Keratinocyte (primary cell): ENCODE measurements around the gene PRKN. TPM values are rescaled to one million over a fixed set of nuclear protein-coding genes. Genes with fewer than 3 reads are reported as not detected.

Experiments used
- DNase-seq: peaks from one replicate; pipeline ENCODE4 v3.0.0-alpha.2; 2011; ENCODE audit warnings: low read depth, missing footprints, low spot score
- FAIRE-seq: peaks from 2 replicates; lab custom pipeline; 2011; peaks lifted over from hg19 to GRCh38; lab: Jason Lieb, UNC
- H2AFZ ChIP-seq: 2 replicates; pipeline ENCODE4 v1.6.0; 2012; ENCODE audit warnings: low read length, control low read depth, inconsistent platforms; ENCODE audit not compliant: control insufficient read depth
- H3K27ac ChIP-seq: 2 replicates; pipeline ENCODE4 v1.5.1; 2011; ENCODE audit warnings: low read length; ENCODE audit not compliant: control insufficient read depth, insufficient read depth
- H3K27me3 ChIP-seq: 3 replicates; pipeline ENCODE4 v1.6.0; 2011; ENCODE audit warnings: low read length; ENCODE audit not compliant: control insufficient read depth, insufficient read depth; ENCODE audit errors: extremely low read depth
- H3K36me3 ChIP-seq, 2 experiments: 2 replicates in 1 of 2; 3 replicates in 1 of 2; pipeline ENCODE4 v1.5.1; 2011; ENCODE audit warnings: low read length in 2 of 2, mild to moderate bottlenecking in 1 of 2; ENCODE audit not compliant: control insufficient read depth in 2 of 2, insufficient read depth in 2 of 2; ENCODE audit errors: extremely low read depth in 1 of 2
- H3K4me1 ChIP-seq: 3 replicates; pipeline ENCODE4 v1.5.1; 2011; ENCODE audit warnings: low read length; ENCODE audit not compliant: control insufficient read depth, insufficient read depth; ENCODE audit errors: extremely low read depth
- H3K4me2 ChIP-seq: 3 replicates; pipeline ENCODE4 v1.6.0; 2011; ENCODE audit warnings: low read depth, low read length; ENCODE audit not compliant: control insufficient read depth, insufficient read depth; ENCODE audit errors: extremely low read depth
- H3K4me3 ChIP-seq, 3 experiments: fragments of 200-600 bp in 1 of 3; sonication (generic) in 1 of 3; 2 replicates in 2 of 3; 3 replicates in 1 of 3; pipeline ENCODE4 v1.5.1; 2011 to 2016; ENCODE audit warnings: low read length in 3 of 3, mild to moderate bottlenecking in 3 of 3, control low read depth in 2 of 3, inconsistent platforms in 1 of 3, low read depth in 1 of 3, mixed read lengths in 1 of 3, mixed run types in 1 of 3, moderate library complexity in 1 of 3; ENCODE audit not compliant: control insufficient read depth in 2 of 3, insufficient read depth in 2 of 3; ENCODE audit errors: extremely low read depth in 1 of 3
- H3K79me2 ChIP-seq: 2 replicates; pipeline ENCODE4 v1.6.0; 2012; ENCODE audit warnings: low read length; ENCODE audit not compliant: control insufficient read depth, insufficient read depth
- H3K9ac ChIP-seq: 3 replicates; pipeline ENCODE4 v1.6.0; 2011; ENCODE audit warnings: low read length; ENCODE audit not compliant: control insufficient read depth, insufficient read depth; ENCODE audit errors: extremely low read depth
- H3K9me1 ChIP-seq: 3 replicates; pipeline ENCODE4 v1.6.0; 2011; ENCODE audit warnings: low read length; ENCODE audit not compliant: control insufficient read depth, insufficient read depth; ENCODE audit errors: extremely low read depth
- H3K9me3 ChIP-seq: 2 replicates; pipeline ENCODE4 v1.5.1; 2012; ENCODE audit warnings: low read depth, low read length; ENCODE audit not compliant: control insufficient read depth
- H4K20me1 ChIP-seq: 3 replicates; pipeline ENCODE4 v1.6.0; 2011; ENCODE audit warnings: low read length; ENCODE audit not compliant: control insufficient read depth, insufficient read depth; ENCODE audit errors: extremely low read depth
- EZH2 ChIP-seq: IDR thresholded peaks from one replicate; pipeline ENCODE4 v1.6.1; 2012; ENCODE audit warnings: inconsistent platforms, mild to moderate bottlenecking, low read length, moderate library complexity
- dilution Hi-C: fragments of 300-500 bp; cut with MboI; formaldehyde crosslinking; loops from one replicate; pipeline ENCODE4 v1.7.0; 2020; ENCODE audit warnings: low sequenced_read_pairs; ENCODE audit not compliant: extremely low pct_ligation_motif_present
- polyA plus RNA-seq, 5 experiments: library from polyadenylated mRNA; depleted of rRNA in 3 of 5; stranded (reverse) in 3 of 5; stranded (forward) in 1 of 5; unstranded in 1 of 5; fragments of >200 nt; gene quantifications; 1 replicate in 1 of 5; 2 replicates in 3 of 5; 3 replicates in 1 of 5; pipeline versions ENCODE4 v1.2.1 to v1.2.3, GENCODE V29; 2011 to 2012; ENCODE audit warnings: missing spikeins in 2 of 5, low read depth in 1 of 5, low replicate concordance in 1 of 5
- TF ChIP-seq, protein P1 (sequence below), 3 experiments: IDR thresholded peaks in 1 of 3; conservative IDR thresholded peaks in 1 of 3; optimal IDR thresholded peaks in 1 of 3; 2 replicates in 2 of 3; 3 replicates in 1 of 3; pipeline versions ENCODE3 to v1.5.1; 2011; ENCODE audit warnings: low read length in 3 of 3, mild to moderate bottlenecking in 3 of 3, moderate library complexity in 2 of 3, control low read depth in 1 of 3, inconsistent platforms in 1 of 3; ENCODE audit not compliant: insufficient read depth in 2 of 3; ENCODE audit errors: extremely low read depth in 1 of 3

The PRKN gene
- polyA plus RNA-seq, 1 donor (not counting 4 experiments of a cell fraction or from before 2014, with no cell fraction given) = 0.67 TPM

DNA sequence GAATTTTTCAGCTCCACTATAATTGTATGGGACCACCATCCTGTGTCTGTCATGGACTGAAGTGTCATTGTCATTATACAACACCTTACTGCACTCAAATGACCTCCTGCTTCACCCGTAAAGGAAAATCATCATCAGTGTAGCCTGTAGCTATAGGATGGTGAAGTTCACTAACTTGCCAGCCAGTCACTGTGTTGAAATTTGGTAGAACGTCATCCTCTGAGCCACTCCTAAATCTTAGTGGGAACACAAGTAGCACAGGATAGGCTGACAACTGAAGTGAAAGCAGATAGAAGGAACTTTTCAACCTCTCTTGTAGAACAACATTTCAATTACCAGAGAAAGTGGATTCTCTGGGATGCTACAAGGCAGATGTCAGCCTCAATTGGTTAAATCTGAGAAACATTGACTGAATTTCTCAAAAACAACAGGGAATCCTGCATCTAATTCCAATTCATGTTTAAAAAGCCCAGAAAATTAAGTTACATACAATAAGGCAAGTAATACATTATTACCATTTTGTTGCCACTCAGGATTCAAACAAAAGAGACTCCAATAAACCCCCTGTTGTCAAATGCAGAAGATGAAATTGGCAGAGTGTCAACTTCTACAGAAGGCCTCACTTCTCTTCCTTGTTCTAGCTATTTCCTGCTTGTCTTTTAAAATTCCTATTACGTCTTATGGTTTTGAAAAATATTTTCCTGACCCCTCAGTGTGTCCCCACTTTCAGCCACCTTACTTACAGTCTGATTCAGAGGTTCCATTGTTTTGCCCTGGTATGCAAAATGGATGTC, 805.8 kb downstream of the PRKN start:
- Histone ChIP-seq H3K4me2 (no peak overlapping the region), H3K9ac (no peak overlapping the region)

DNA sequence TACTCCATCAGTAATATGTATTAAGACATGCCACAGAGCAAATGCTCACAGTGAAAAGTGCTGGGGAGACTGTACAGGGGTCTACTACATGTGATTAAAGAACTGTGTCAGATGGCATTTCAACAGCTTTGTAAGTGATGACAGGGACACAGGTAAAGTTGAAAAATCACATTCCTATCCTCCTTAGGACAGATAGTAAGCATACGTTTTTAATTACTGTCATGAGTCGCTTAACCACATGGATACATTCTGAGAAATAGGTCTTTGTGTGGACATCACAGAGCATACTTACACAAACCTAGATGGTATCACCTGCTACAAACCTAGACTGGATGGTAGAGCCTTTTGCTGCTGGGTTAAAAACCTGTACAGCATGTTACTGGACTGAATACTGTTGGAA, 807.9 kb downstream of the PRKN start:
- Histone ChIP-seq H2AFZ (no peak overlapping the region), H3K9me1 (no peaks in the 10 kb centered on the region), H3K36me3 (no peaks in the 10 kb centered on the region), H3K4me3 (no peak overlapping the region), H3K4me2 (no peak overlapping the region), H3K79me2 (no peaks in the 10 kb centered on the region), H3K27ac (no peak overlapping the region), H3K27me3 (no peaks in the 10 kb centered on the region), H4K20me1 (no peaks in the 10 kb centered on the region), H3K9me3 (no peaks in the 10 kb centered on the region), H3K4me1 (no peaks in the 10 kb centered on the region), H3K9ac (no peak overlapping the region)
- TF ChIP-seq, protein P1, sequence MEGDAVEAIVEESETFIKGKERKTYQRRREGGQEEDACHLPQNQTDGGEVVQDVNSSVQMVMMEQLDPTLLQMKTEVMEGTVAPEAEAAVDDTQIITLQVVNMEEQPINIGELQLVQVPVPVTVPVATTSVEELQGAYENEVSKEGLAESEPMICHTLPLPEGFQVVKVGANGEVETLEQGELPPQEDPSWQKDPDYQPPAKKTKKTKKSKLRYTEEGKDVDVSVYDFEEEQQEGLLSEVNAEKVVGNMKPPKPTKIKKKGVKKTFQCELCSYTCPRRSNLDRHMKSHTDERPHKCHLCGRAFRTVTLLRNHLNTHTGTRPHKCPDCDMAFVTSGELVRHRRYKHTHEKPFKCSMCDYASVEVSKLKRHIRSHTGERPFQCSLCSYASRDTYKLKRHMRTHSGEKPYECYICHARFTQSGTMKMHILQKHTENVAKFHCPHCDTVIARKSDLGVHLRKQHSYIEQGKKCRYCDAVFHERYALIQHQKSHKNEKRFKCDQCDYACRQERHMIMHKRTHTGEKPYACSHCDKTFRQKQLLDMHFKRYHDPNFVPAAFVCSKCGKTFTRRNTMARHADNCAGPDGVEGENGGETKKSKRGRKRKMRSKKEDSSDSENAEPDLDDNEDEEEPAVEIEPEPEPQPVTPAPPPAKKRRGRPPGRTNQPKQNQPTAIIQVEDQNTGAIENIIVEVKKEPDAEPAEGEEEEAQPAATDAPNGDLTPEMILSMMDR (optimal IDR thresholded peaks at IDR 0.05 in 1 of 3, IDR thresholded peaks at IDR 0.05 in 1 of 3, conservative IDR thresholded peaks at IDR 0.05 in 1 of 3; ENCODE audit: extremely low read depth in 1 of 3, insufficient read depth in 2 of 3, low read length in 3 of 3) = no peak
- no peak for TF ChIP-seq EZH2
- DNase-seq = no peak
- peak; percentile 49 for FAIRE-seq
- dilution Hi-C loops = no loop called here

More for the DNA sequence above, 805.8 kb downstream of the PRKN start:
- no peaks in the 10 kb centered on the region for H3K79me2 ChIP-seq
- H3K9me3 ChIP-seq = no peaks in the 10 kb centered on the region
- DNase-seq (no peak), FAIRE-seq (no peak)
- dilution Hi-C loops = no loop called here
- no peaks in the 10 kb centered on the region for H3K4me1 ChIP-seq
- no peak overlapping the region for H3K27ac ChIP-seq
- no peaks in the 10 kb centered on the region for H3K36me3 ChIP-seq
- TF ChIP-seq, protein P1 (optimal IDR thresholded peaks at IDR 0.05 in 1 of 3, IDR thresholded peaks at IDR 0.05 in 1 of 3, conservative IDR thresholded peaks at IDR 0.05 in 1 of 3; ENCODE audit: extremely low read depth in 1 of 3, insufficient read depth in 2 of 3, low read length in 3 of 3) = no peak
- TF ChIP-seq EZH2 = no peak
- no peaks in the 10 kb centered on the region for H3K9me1 ChIP-seq
- no peak overlapping the region for H3K4me3 ChIP-seq
- H4K20me1 ChIP-seq = no peaks in the 10 kb centered on the region
- no peaks in the 10 kb centered on the region for H3K27me3 ChIP-seq
- no peak overlapping the region for H2AFZ ChIP-seq
